Astrocyte of the cerebellum (primary cell): ENCODE data around the gene LBX2.

ENCODE experiments used
- DNase-seq: peaks from one replicate; pipeline ENCODE4 v3.0.0-alpha.2; 2011; ENCODE audit warnings: low read depth
- H3K4me3 ChIP-seq: 2 replicates; pipeline ENCODE4 v1.5.1; 2011; ENCODE audit warnings: mild to moderate bottlenecking, low read depth, low read length, moderate library complexity
- in situ Hi-C: cut with HindIII; loops from 2 replicates; pipeline ENCODE4 v1.10.0; 2017; ENCODE audit warnings: low sequenced_read_pairs
- TF ChIP-seq, protein P1 (sequence below): IDR thresholded peaks from 2 replicates; pipeline ENCODE4 v1.5.1; 2012; ENCODE audit warnings: low read length, low read depth, moderate library complexity, mild to moderate bottlenecking; ENCODE audit errors: missing control alignments

LBX2 gene

DNA sequence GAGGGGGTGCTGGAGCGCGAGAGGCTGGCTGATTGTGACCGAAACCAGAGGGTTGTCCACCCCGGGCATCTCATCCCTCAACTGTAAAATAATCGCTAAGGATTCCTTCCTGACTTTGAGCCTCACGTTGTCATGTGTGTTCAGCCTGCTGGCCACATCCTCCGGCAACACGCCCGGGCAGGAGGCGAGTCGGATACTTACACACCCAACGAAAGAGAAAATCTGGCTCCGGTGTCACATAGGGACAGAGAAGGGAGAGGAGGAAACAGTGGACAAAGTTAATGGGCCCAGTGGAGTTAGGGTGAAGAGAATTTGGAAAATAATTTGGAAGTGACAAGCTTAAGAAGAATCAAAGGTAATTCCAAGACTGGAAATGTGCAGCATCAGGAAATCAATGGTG, 17.2 kb upstream of the LBX2 start:
- DNase-seq: no peak
- H3K4me3 ChIP-seq: no peak overlapping the region
- in situ Hi-C loops: no loop called here
- TF ChIP-seq, protein P1, sequence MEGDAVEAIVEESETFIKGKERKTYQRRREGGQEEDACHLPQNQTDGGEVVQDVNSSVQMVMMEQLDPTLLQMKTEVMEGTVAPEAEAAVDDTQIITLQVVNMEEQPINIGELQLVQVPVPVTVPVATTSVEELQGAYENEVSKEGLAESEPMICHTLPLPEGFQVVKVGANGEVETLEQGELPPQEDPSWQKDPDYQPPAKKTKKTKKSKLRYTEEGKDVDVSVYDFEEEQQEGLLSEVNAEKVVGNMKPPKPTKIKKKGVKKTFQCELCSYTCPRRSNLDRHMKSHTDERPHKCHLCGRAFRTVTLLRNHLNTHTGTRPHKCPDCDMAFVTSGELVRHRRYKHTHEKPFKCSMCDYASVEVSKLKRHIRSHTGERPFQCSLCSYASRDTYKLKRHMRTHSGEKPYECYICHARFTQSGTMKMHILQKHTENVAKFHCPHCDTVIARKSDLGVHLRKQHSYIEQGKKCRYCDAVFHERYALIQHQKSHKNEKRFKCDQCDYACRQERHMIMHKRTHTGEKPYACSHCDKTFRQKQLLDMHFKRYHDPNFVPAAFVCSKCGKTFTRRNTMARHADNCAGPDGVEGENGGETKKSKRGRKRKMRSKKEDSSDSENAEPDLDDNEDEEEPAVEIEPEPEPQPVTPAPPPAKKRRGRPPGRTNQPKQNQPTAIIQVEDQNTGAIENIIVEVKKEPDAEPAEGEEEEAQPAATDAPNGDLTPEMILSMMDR: no peak

DNA sequence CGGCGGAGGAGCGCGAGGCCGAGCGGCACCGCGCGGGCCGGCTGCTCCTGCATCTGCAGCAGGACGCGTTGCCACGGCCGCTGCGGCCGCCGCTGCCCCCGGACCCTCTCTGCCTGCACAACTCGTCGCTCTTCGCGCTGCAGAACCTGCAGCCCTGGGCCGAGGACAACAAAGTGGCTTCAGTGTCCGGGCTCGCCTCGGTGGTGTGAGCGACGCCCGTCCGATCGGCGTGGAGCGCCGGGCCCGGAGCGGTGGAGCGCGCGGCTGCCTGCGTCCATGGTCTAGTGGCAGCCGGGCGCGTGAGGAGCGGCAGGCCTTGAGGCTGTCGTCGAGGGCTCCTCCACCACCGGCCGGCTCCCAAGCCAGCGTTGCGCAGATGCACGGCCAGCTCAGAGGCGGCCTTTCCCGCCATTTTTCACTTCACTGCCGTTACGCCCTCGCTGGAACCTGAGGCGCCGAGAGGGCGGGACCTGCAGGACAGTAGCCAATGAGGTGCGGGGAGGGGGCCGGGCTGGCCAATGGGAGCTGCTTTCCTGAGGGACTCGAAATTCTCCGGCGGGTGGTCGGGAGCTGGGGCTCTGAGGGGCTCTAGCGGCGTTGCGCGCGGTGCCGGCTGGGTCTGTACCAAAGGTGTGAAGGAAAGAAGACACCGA, 16.7 kb upstream of the LBX2 start:
- no peak for DNase-seq

GRCh38 chr2:74515271-74515980, 16.0 kb upstream of the LBX2 start:
- no peak overlapping the region for H3K4me3 ChIP-seq
- in situ Hi-C loops: no loop called here
- no peak for DNase-seq
- TF ChIP-seq, protein P1: no peak

More for the DNA sequence above, 16.7 kb upstream of the LBX2 start:
- in situ Hi-C loops: no loop called here
- no peak overlapping the region for H3K4me3 ChIP-seq
- TF ChIP-seq, protein P1: no peak

DNA sequence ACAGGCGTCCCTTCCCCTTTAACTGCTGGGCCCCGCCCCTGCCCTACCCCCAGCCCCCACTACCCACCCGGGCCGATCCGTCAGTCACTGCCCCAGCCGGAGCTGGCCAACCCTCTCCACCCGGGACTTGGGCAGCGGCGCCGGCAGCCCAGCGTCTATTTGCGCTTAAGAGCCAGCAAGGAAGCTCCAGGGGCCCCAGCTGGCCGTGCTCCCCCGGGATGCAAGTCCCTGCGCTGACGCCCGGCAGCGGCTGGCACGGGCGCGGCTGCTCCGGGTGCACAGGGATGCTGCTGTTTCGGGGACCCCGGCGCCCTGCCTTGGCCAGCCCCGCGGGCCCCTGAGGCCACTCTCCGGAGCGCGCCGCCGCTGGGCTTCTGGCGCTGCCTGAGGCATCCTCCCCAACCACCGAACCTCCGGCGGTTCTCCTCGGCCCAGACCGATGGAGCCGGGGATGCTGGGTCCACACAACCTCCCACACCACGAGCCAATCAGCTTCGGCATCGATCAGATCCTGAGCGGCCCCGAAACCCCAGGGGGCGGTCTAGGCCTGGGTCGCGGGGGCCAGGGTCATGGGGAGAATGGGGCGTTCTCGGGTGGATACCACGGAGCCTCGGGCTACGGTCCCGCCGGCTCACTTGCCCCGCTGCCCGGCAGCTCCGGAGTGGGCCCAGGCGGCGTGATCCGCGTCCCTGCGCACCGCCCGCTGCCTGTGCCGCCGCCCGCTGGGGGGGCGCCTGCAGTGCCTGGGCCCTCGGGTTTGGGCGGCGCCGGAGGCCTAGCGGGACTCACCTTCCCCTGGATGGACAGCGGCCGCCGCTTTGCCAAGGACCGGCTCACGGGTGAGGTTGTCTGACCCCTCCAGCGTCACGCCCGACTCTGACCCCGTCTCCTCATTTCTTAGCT, 15.2 kb upstream of the LBX2 start, which contains the start of gene TLX2:
Gene TLX2, plus strand, starts transcription at position 83 of the 903 bp plus-strand sequence. Its CDS starts 357 bp downstream, at position 440.
- TF ChIP-seq, protein P1: no peak
- DNase-seq: no peak
- in situ Hi-C loops: no loop called here
- no peak within 1 kb of the TSS for H3K4me3 ChIP-seq

DNA sequence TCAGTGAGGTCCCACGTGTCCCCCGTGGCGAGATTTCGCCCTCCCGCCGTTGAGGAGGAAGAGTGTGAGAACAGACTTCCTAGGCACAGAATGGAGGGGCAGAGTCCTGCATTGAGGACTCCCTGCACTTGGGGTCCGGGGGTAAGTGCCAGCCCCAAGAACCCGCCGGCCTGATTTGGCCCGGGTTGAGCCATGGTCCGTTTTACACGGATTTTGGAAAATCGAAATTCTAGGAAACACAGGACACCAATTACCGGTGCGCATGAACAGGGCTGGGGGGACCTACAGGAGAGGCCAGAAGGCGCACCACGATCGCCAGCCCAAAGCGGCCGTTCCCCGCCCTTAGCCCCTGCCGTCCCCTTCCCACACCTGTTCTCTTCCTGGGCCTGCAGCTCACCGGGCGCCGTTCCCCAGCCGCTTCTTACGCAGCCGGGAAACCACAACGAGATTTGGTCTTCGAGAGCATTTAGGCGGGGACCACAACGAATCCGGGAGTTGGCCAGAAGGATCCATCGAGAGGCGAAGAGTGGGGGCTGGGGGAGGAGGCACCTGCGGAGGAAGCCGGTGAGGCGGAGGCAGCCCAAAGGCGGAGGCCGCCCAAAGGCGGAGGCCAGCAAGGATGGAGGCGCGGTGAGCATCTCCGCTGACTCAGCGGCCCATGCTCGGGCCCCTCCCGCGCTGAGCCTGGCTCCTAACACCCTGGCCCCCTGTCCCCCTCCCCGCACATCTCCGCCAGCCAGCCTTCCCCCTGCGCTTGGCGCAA, 14.4 kb upstream of the LBX2 start:
- H3K4me3 ChIP-seq: no peak overlapping the region
- in situ Hi-C loops: no loop called here
- DNase-seq: no peak
- TF ChIP-seq, protein P1: no peak
